M059J (cell line): ENCODE results near the gene MGST2. TPM values are rescaled to one million over a fixed set of nuclear protein-coding genes. Genes with fewer than 3 reads are reported as not detected.

Experiments
- DNase-seq: peaks from one replicate; pipeline ENCODE4 v3.0.0-alpha.2; 2012; ENCODE audit warnings: low read depth
- total RNA-seq: library from RNA; depleted of rRNA; stranded (reverse); fragments of >200 nt; shearing (Covaris generic); gene quantifications from 2 replicates; pipeline ENCODE4 v1.2.3, GENCODE V29; 2014; rRNA removed

MGST2 gene
- total RNA-seq, 1 experiment from 2014 or later: 19.3 TPM

DNA sequence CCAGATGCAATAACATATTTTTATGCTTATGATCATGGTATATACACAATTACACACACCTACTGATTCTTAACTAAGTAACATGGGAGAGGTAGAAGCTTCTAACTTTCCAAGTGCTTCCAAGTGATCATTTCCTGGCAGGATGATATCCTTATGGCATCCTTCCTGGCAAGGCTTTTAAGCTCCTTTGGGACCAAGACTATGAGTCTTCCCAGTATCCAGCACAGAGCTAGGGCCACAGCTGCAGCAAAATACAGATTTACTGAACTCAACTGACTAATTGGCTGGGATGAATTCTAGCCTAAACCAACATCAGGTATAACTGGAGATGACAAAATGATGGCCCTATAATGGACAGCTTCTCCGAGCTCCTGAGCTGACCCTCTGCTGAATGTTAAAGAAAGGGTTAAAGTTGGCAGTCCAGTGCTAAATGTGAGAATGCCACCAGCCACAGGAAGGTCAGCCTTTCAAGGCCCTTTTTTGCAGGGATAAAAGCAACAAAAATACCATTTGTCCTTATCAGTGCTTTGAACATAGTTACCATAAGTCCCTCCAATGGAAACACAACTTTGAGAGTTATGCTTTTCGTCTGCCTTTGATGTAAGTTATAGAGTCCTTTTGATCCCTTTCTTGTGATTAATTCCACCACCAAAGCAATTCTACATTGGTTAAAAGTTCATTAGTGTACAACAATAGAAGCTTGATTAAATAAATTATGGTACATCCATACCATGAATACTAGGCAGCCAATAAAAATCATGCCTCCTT lies 73.4 kb downstream of the MGST2 start:
- no peak for DNase-seq

DNA sequence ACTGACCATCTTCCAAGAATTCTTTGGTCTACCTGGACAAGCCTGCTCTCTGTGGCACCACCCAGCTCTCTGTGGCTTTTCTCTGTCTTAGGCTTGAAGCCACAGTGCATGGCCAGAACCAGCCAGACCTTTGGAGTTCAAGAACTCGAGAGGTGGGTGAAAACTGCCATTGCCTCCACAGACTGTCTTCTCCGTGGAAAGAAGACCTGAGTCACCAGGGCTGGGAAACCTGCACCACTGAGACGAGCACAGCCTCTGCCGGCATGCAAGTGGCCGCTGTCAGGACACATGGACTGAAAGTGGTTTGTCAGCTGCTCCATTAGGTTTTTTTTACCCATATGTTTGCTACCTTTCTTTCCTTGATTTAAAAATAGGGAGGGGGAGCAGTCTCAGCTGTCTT lies 74.5 kb downstream of the MGST2 start:
- no peak for DNase-seq

DNA sequence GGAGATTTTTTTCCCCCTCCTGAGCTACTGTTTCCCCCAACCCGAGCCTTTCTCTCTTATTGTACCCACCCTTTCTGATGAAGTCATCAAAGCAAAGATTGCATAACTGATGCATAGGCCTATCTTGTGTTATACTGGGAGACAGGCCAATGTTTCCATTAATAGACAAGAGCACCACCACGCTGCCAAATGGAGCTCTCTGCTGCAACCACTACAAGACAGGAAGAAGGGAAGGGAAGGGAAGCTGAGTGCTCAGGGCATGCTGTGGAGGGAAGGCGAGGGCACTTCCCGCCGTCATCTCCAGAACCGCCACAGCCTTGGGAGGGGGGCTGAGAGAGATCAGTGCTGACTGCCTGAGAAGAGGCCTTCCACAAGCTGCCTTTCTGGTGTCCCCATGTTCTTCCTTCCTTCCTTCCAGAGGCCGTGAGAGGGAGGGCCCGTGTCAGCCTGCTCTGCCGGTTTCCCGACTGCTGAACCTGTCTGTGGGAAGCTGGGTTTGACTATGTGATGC lies 75.0 kb downstream of the MGST2 start:
- DNase-seq: peak; percentile 57

- DNase-seq: no peak
Measured at GRCh38 chr4:139743027-139743426, 77.4 kb downstream of the MGST2 start.

- DNase-seq: no peak
Measured at GRCh38 chr4:139744232-139744631, 78.6 kb downstream of the MGST2 start.

- no peak for DNase-seq
Measured at GRCh38 chr4:139745111-139745639, 79.6 kb downstream of the MGST2 start.

GRCh38 chr4:139746431-139747171 lies 81.0 kb downstream of the MGST2 start:
- DNase-seq: no peak

GRCh38 chr4:139749338-139749737 lies 83.7 kb downstream of the MGST2 start:
- peak; percentile 13 for DNase-seq

DNA sequence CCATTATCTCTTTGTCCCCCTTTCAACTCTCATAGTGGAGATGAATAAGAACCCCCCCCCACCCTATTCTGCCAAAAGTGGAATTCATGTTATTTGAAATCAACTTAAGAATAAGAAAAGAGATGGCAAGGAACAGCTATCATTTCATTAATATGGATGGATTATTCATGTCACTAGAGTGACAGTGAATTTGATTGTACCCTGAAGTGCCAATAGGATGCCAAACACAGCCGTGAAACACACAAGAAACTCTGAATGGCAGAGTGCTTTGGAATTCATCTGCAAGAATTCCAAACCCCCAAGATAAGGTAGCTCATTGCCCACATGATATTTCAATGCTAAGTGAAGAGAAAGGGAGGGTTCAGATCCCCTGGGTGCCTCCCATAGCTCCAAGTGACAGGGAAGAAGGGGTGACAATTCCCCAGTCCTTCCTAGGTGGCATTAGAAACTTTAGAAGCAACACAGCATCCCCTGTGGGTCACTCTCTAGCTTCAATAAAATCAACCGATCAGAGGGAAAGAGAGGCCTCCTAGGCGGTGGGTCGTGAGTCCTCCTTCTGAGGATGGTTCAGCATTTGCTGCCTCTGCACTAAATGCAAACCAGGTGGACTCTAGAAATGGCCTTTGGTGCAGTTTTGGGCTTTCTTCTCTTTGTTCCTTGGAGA lies 84.3 kb downstream of the MGST2 start:
- DNase-seq: no peak

DNA sequence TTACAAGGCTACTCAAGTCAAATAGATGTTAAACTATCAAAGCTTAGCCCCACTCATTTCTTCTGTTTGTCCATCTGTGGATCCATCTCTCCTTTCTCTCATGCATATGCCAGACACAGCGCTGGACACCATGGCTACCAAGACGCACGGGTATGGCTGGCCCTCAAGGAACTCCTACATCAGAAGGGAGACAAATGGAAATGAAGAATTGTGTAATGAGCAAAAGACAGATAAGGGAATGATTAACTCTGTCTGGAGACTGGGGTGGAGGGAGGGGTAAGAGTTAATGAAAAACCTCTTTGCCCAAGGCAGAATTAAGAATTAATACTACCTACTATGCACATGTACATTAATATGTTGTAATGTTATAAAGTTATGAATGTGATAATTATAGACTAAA lies 88.1 kb downstream of the MGST2 start:
- no peak for DNase-seq

Other genes starting within 250 kb of the MGST2 start
- gene RAB33B, start 211.7 kb upstream of the MGST2 start, total RNA-seq: 6.8 and 7.6 TPM in 2 replicates
- gene SETD7, start 109.6 kb upstream of the MGST2 start, total RNA-seq: 16.7 and 25.3 TPM in 2 replicates